Stomach (tissue), 9 donors: ENCODE measurements around the gene KDM6A. TPM values are rescaled to one million over a fixed set of nuclear protein-coding genes. Genes with fewer than 3 reads are reported as not detected.

Source experiments
- DNase-seq, 2 donors: peaks; one replicate each; pipeline versions ENCODE4 v3.0.0 to v3.0.0-alpha.2; 2013 to 2019
- H3K27ac ChIP-seq, 5 donors: fragments of 200-600 bp in 4 of 5; sonication (generic) in 4 of 5; one replicate each; pipeline ENCODE4 v1.5.1; 2013 to 2019; ENCODE audit warnings: mild to moderate bottlenecking in 1 of 5, moderate library complexity in 1 of 5
- H3K27me3 ChIP-seq, 3 donors: fragments of 200-600 bp; sonication (generic); one replicate each; pipeline ENCODE4 v1.5.1; 2017 to 2019; ENCODE audit warnings: mixed run types in 1 of 3
- H3K36me3 ChIP-seq, 4 donors: fragments of 200-600 bp; sonication (generic); 1 replicate in 3 of 4; 2 replicates in 1 of 4; pipeline ENCODE4 v1.5.1; 2016 to 2019
- H3K4me1 ChIP-seq, 4 donors: fragments of 200-600 bp; sonication (generic); one replicate each; pipeline ENCODE4 v1.5.1; 2016 to 2019
- H3K4me3 ChIP-seq, 4 donors: fragments of 200-600 bp; sonication (generic) in 3 of 4; one replicate each; pipeline ENCODE4 v1.5.1; 2016 to 2019; ENCODE audit warnings: mild to moderate bottlenecking in 1 of 4
- H3K9me3 ChIP-seq, 4 donors: fragments of 200-600 bp; sonication (generic); one replicate each; pipeline ENCODE4 v1.5.1; 2016 to 2019
- CTCF ChIP-seq, 7 experiments: fragments of 450-650 bp in 4 of 7; fragments of 200-600 bp in 3 of 7; sonication (generic) in 3 of 7; IDR thresholded peaks; one replicate each; pipeline ENCODE4 v1.5.1; 2016 to 2019; ENCODE audit warnings: antibody characterized with exemption in 7 of 7, control low read depth in 2 of 7, mild to moderate bottlenecking in 1 of 7
- EP300 ChIP-seq: sonication (generic); formaldehyde crosslinking; IDR thresholded peaks from one replicate; pipeline ENCODE4 v1.6.1; 2017; ENCODE audit warnings: antibody characterized with exemption
- POLR2A ChIP-seq, 4 donors: fragments of 450-650 bp; IDR thresholded peaks; one replicate each; pipeline ENCODE4 v1.6.1; 2016; ENCODE audit warnings: antibody characterized with exemption in 4 of 4, control low read depth in 2 of 4, mild to moderate bottlenecking in 1 of 4, moderate library complexity in 1 of 4
- POLR2AphosphoS5 ChIP-seq, 3 donors: sonication (generic); formaldehyde crosslinking; IDR thresholded peaks; one replicate each; pipeline ENCODE4 v1.6.1; 2016; ENCODE audit warnings: antibody characterized with exemption in 3 of 3
- WGBS, 5 donors: extraction: QIAGEN DNeasy Blood & Tissue Kit in 3 of 5; methylation state at CpG; one replicate each; pipeline versions ENCODE4 v1.1.5 to v1.1.7; 2013 to 2018; 5-methylcytosine and 5-hydroxymethylcytosine counted together
- intact Hi-C: fragments of 100-400 bp; cut with DNase I; formaldehyde crosslinking; loops from one replicate; pipeline ENCODE4 v1.15.1; 2023; ENCODE audit warnings: low total_unique reads
- polyA plus RNA-seq, 3 donors: library from polyadenylated mRNA; stranded (reverse); fragments of 200-250 nt; gene quantifications; one replicate each; pipeline ENCODE4 v1.2.3, GENCODE V29; 2013
- total RNA-seq, 5 donors: library from RNA; depleted of rRNA; stranded (reverse); fragments of >200 nt; gene quantifications; one replicate each; pipeline versions ENCODE4 v1.1.0 to v1.2.3, GENCODE V29; 2014 to 2016
- donor health status: healthy with polysubstance abuse.
- donor health status: Bipolar disorder and iron deficiency.
- donor health status: healthy.

The KDM6A gene
- total and polyA plus RNA-seq, 8 donors = 7.0 to 105 (median 47.3) TPM

- Histone ChIP-seq H3K27me3 (no peaks in the 10 kb centered on the region), H3K27ac (no peak overlapping the region), H3K9me3 (no peaks in the 10 kb centered on the region), H3K4me1 (no peaks in the 10 kb centered on the region), H3K36me3 (no peaks in the 10 kb centered on the region), H3K4me3 (no peak overlapping the region)
- WGBS, 5 donors = 76 to 89% (median 84%) methylated on average over 7 to 11 of the region's 11 CpGs
- TF ChIP-seq POLR2AphosphoS5 (IDR thresholded peaks at IDR 0.05) = no peak
- no peak for TF ChIP-seq CTCF (IDR thresholded peaks at IDR 0.05)
- no peak for TF ChIP-seq EP300
- no peak for TF ChIP-seq POLR2A (IDR thresholded peaks at IDR 0.05)
- intact Hi-C loops = no loop called here
- DNase-seq = no peak
Observed at GRCh38 chrX:45145492-45146215, 272.7 kb downstream of the KDM6A start.

- DNase-seq = no peak
- Histone ChIP-seq H3K36me3 (no peaks in the 10 kb centered on the region), H3K4me1 (no peaks in the 10 kb centered on the region), H3K4me3 (no peak overlapping the region), H3K27me3 (no peaks in the 10 kb centered on the region), H3K9me3 (no peaks in the 10 kb centered on the region), H3K27ac (no peak overlapping the region)
- 85 to 99% (median 89%) methylated on average over 8 to 9 of the region's 9 CpGs for WGBS, 5 donors
- TF ChIP-seq POLR2AphosphoS5 (IDR thresholded peaks at IDR 0.05) = no peak
- TF ChIP-seq CTCF (IDR thresholded peaks at IDR 0.05) = no peak
- no peak for TF ChIP-seq POLR2A (IDR thresholded peaks at IDR 0.05)
- no peak for TF ChIP-seq EP300
- intact Hi-C loops = no loop called here
Observed at GRCh38 chrX:45150821-45151220, 277.8 kb downstream of the KDM6A start.

- no peak for TF ChIP-seq POLR2AphosphoS5 (IDR thresholded peaks at IDR 0.05)
- no peak for TF ChIP-seq POLR2A (IDR thresholded peaks at IDR 0.05)
- no peak for TF ChIP-seq CTCF (IDR thresholded peaks at IDR 0.05)
- TF ChIP-seq EP300 = no peak
- no peak for DNase-seq
- no peaks in the 10 kb centered on the region for H3K9me3 ChIP-seq
- intact Hi-C loops = no loop called here
- WGBS, 5 donors = 74 to 92% (median 85%) methylated on average over 4 of the region's 4 CpGs; no CpG with 5 or more reads in 1 of the 5 donors
- no peak overlapping the region for H3K4me3 ChIP-seq
- H3K27ac ChIP-seq = no peak overlapping the region
- no peaks in the 10 kb centered on the region for H3K27me3 ChIP-seq
- H3K36me3 ChIP-seq = no peaks in the 10 kb centered on the region
- H3K4me1 ChIP-seq = no peaks in the 10 kb centered on the region
Observed at GRCh38 chrX:45154033-45154360, 281.0 kb downstream of the KDM6A start.

GRCh38 chrX:45154462-45154861, 281.5 kb downstream of the KDM6A start:
- intact Hi-C loops = no loop called here
- no peaks in the 10 kb centered on the region for H3K36me3 ChIP-seq
- no peak overlapping the region for H3K27ac ChIP-seq
- no peaks in the 10 kb centered on the region for H3K4me1 ChIP-seq
- no peak for DNase-seq
- no peak overlapping the region for H3K4me3 ChIP-seq
- H3K27me3 ChIP-seq = no peaks in the 10 kb centered on the region
- TF ChIP-seq POLR2A (IDR thresholded peaks at IDR 0.05) = no peak
- no peak for TF ChIP-seq POLR2AphosphoS5 (IDR thresholded peaks at IDR 0.05)
- TF ChIP-seq CTCF (IDR thresholded peaks at IDR 0.05) = no peak
- no peak for TF ChIP-seq EP300
- H3K9me3 ChIP-seq = no peaks in the 10 kb centered on the region
